GM18526 (cell line): ENCODE data around the gene GYS2.

Experiments used
- POLR2A ChIP-seq: IDR thresholded peaks from 3 replicates; pipeline ENCODE4 v1.6.1; 2011; ENCODE audit not compliant: insufficient read length; ENCODE audit errors: extremely low read depth

GYS2 gene

GRCh38 chr12:21502164-21502496, 102.5 kb downstream of the GYS2 start:
- no peak for TF ChIP-seq POLR2A

GRCh38 chr12:21501258-21502163, 103.1 kb downstream of the GYS2 start, which contains the start of the genes GOLT1B and RECQL:
TSS of gene GOLT1B (plus strand) at chr12:21501789. CDS start at chr12:21501924, 135 bp downstream.
TSS of gene RECQL (minus strand) at chr12:21501635. CDS start at chr12:21499570, 2,065 bp downstream.
- peak; percentile 69 for TF ChIP-seq POLR2A

- no peak for TF ChIP-seq POLR2A
Measured at GRCh38 chr12:21500786-21501257, 103.8 kb downstream of the GYS2 start.

- no peak for TF ChIP-seq POLR2A
Measured at GRCh38 chr12:21499765-21500164, 104.9 kb downstream of the GYS2 start.
